Measurements from ENCODE around the gene LLCFC1.
"Not testable (repeated sequence)": the region's sequence is repeated elsewhere in the genome, so short reads cannot be mapped to it uniquely, and the experiment has no call there.

Gene LLCFC1

GRCh38 chr7:142969183-142969582, 29.9 kb downstream of the LLCFC1 start:
- POLR2A ChIA-PET: no interaction called here
- CTCF ChIA-PET: no interaction called here
- no peak for TF ChIP-seq CTCF (IDR thresholded peaks at IDR 0.05; ENCODE audit: insufficient read depth, low read length, missing control alignments)
- no peak for DNase-seq (ENCODE audit: low read depth, low spot score)
- no peak overlapping the region for H3K4me3 ChIP-seq (ENCODE audit: low read depth, low read length)

DNA sequence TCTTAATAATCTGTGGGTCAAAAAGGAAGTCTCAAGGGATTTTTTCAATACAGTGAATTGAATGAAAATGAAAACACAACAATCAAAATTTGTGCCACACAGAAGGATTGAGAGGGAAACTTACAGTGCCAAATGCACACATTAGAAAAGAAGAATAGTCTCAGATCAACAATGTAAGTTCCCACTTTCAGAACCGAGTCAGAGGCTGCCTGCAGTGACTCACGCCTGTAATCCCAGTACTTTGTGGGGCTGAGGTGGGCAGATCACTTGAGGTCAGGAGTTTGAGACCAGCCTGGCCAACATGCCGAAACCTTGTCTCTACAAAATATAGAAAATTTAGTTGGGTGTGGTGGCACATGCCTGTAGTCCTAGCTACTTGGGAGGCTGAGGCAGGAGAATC, 35.3 kb downstream of the LLCFC1 start:
- TF ChIP-seq CTCF (IDR thresholded peaks at IDR 0.05; ENCODE audit: insufficient read depth, low read length, missing control alignments): no peak
- no peak overlapping the region for H3K4me3 ChIP-seq (ENCODE audit: low read depth, low read length)
- ChIA-PET POLR2A (no interaction called here), CTCF (no interaction called here)
- DNase-seq (ENCODE audit: low read depth, low spot score): no peak

DNA sequence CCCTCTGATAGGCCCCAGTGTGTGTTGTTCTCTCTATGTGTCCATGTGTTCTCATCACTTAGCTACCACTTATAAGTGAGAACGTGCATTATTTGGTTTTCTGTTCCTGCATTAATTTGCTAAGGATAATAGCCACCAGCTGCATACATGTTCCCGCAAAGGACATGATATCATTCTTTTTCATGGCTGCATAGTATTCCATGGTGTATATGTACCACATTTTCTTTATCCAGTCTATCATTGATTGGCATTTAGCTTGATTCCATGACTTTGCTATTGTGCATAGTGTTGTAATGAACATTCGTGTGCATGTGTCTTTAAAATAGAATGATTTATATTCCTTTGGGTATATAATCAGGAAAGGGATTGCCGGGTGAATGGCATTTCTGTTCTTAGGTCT, 39.1 kb downstream of the LLCFC1 start:
- POLR2A ChIA-PET; DNase-seq (ENCODE audit: low read depth, low spot score); H3K4me3 ChIP-seq (ENCODE audit: low read depth, low read length); CTCF ChIA-PET: not testable (repeated sequence)

- CTCF ChIA-PET: no interaction called here
- H3K4me3 ChIP-seq (ENCODE audit: low read depth, low read length): no peak overlapping the region
- no peak for TF ChIP-seq CTCF (IDR thresholded peaks at IDR 0.05; ENCODE audit: insufficient read depth, low read length, missing control alignments)
- POLR2A ChIA-PET: no interaction called here
- DNase-seq (ENCODE audit: low read depth, low spot score): no peak
These were observed 44.5 kb downstream of the LLCFC1 start for GRCh38 chr7:142983825-142984224.

GRCh38 chr7:142984297-142984696, 45.0 kb downstream of the LLCFC1 start:
- no peak overlapping the region for H3K4me3 ChIP-seq (ENCODE audit: low read depth, low read length)
- ChIA-PET CTCF (no interaction called here), POLR2A (no interaction called here)

More at GRCh38 chr7:142984297-142984696, 45.0 kb downstream of the LLCFC1 start:
- no peak for DNase-seq (ENCODE audit: low read depth, low spot score)
- TF ChIP-seq CTCF (IDR thresholded peaks at IDR 0.05; ENCODE audit: insufficient read depth, low read length, missing control alignments): no peak
